Right hindlimb (tissue), 1 donor: ENCODE measurements around the gene IBA57.

ENCODE experiments used
- DNase-seq: peaks from one replicate; pipeline ENCODE4 v3.0.0-alpha.2; 2018

The IBA57 gene

GRCh38 chr1:228194921-228195812 is 29.6 kb downstream of the IBA57 start:
- no peak for DNase-seq

GRCh38 chr1:228197555-228198147 is 32.0 kb downstream of the IBA57 start:
- no peak for DNase-seq

- DNase-seq, result no peak
Measured at GRCh38 chr1:228198977-228199590, 33.5 kb downstream of the IBA57 start.

- no peak for DNase-seq
Measured at GRCh38 chr1:228204958-228205357, 39.4 kb downstream of the IBA57 start.

GRCh38 chr1:228205526-228206436 is 40.2 kb downstream of the IBA57 start:
- no peak for DNase-seq

GRCh38 chr1:228206582-228207351 is 41.2 kb downstream of the IBA57 start:
- no peak for DNase-seq

- no peak for DNase-seq
Measured at GRCh38 chr1:228207381-228207810, 41.8 kb downstream of the IBA57 start.

GRCh38 chr1:228207851-228208821 is 42.5 kb downstream of the IBA57 start, which contains the start of gene OBSCN:
Gene OBSCN (plus strand): TSS chr1:228208044. CDS start chr1:228211784, 3,740 bp downstream.
- no peak for DNase-seq

GRCh38 chr1:228208831-228209551 is 43.4 kb downstream of the IBA57 start:
- no peak for DNase-seq

- DNase-seq, result no peak
Measured at GRCh38 chr1:228209657-228210056, 44.1 kb downstream of the IBA57 start.

- no peak for DNase-seq
Measured at GRCh38 chr1:228210076-228210651, 44.6 kb downstream of the IBA57 start.

- DNase-seq, result no peak
Measured at GRCh38 chr1:228210712-228211530, 45.3 kb downstream of the IBA57 start.

- DNase-seq, result no peak
Measured at GRCh38 chr1:228211531-228212414, 46.2 kb downstream of the IBA57 start.

GRCh38 chr1:228212415-228212965 is 46.9 kb downstream of the IBA57 start:
- DNase-seq, result no peak

GRCh38 chr1:228212966-228213844 is 47.6 kb downstream of the IBA57 start:
- DNase-seq, result peak; percentile 86
